ENCODE measurements around the gene SDF2L1. TPM values are rescaled to one million over a fixed set of nuclear protein-coding genes. Genes with fewer than 3 reads are reported as not detected.

The SDF2L1 gene
- total and polyA plus RNA-seq, 7 donors: 6.9 to 53.5 (median 13.0) TPM

- no peak for TF ChIP-seq CTCF (IDR thresholded peaks at IDR 0.05)
- intact Hi-C loops (cut with DNase I): no loop called here
- H3K9me3 ChIP-seq: no peaks in the 10 kb centered on the region
- no peaks in the 10 kb centered on the region for H3K4me1 ChIP-seq
- no peak overlapping the region for H3K27ac ChIP-seq
- ATAC-seq (no peak), DNase-seq (no peak)
- H3K36me3 ChIP-seq (ENCODE audit: insufficient read depth in 1 of 2, low read depth in 1 of 2): peaks cover 0 to 84% of the 10 kb centered on the region in 2 donors
- H3K27me3 ChIP-seq (ENCODE audit: insufficient read depth in 3 of 3, low read length in 2 of 3): no peaks in the 10 kb centered on the region
- whole genome bisulfite sequencing, 3 donors: 88 to 94% (median 93%) methylated on average over 11 of the region's 11 CpGs
- H3K4me3 ChIP-seq: no peak overlapping the region
These were observed 45.7 kb downstream of the SDF2L1 start for GRCh38 chr22:21687685-21688259.

- Histone ChIP-seq H3K9me3 (no peaks in the 10 kb centered on the region), H3K4me3 (no peak overlapping the region), H3K27ac (no peak overlapping the region), H3K4me1 (no peaks in the 10 kb centered on the region), H3K27me3 (ENCODE audit: insufficient read depth in 3 of 3, low read length in 2 of 3) (no peaks in the 10 kb centered on the region), H3K36me3 (ENCODE audit: insufficient read depth in 1 of 2, low read depth in 1 of 2) (peaks cover 0 to 84% of the 10 kb centered on the region in 2 donors)
- intact Hi-C loops (cut with DNase I): no loop called here
- 91 to 100% (median 91%) methylated on average over 6 of the region's 6 CpGs for WGBS, 3 donors
- TF ChIP-seq CTCF (IDR thresholded peaks at IDR 0.05): no peak
- ATAC-seq: no peak
- no peak for DNase-seq
These were observed 46.2 kb downstream of the SDF2L1 start for GRCh38 chr22:21688341-21688705.

GRCh38 chr22:21688706-21689381 is 46.7 kb downstream of the SDF2L1 start:
- H3K9me3 ChIP-seq: no peaks in the 10 kb centered on the region
- H3K4me3 ChIP-seq: no peak overlapping the region

GRCh38 chr22:21690401-21690801 is 48.3 kb downstream of the SDF2L1 start:
- intact Hi-C loops (cut with DNase I): no loop called here
- Histone ChIP-seq H3K4me3 (no peak overlapping the region), H3K27ac (peak overlapping the region; percentile 58), H3K4me1 (no peaks in the 10 kb centered on the region), H3K36me3 (ENCODE audit: insufficient read depth in 1 of 2, low read depth in 1 of 2) (peaks cover 0 to 86% of the 10 kb centered on the region in 2 donors), H3K9me3 (no peaks in the 10 kb centered on the region), H3K27me3 (ENCODE audit: insufficient read depth in 3 of 3, low read length in 2 of 3) (no peaks in the 10 kb centered on the region)
- DNase-seq (no peak), ATAC-seq (no peak)
- no peak for TF ChIP-seq CTCF (IDR thresholded peaks at IDR 0.05)
- 33 to 45% (median 39%) methylated on average over 5 of the region's 5 CpGs for WGBS, 3 donors

More at GRCh38 chr22:21688706-21689381, 46.7 kb downstream of the SDF2L1 start:
- WGBS, 3 donors: 92 to 93% (median 92%) methylated on average over 20 of the region's 20 CpGs
- TF ChIP-seq CTCF (IDR thresholded peaks at IDR 0.05): no peak
- H3K27ac ChIP-seq: no peak overlapping the region
- ATAC-seq: no peak
- DNase-seq: no peak
- no peaks in the 10 kb centered on the region for H3K27me3 ChIP-seq (ENCODE audit: insufficient read depth in 3 of 3, low read length in 2 of 3)
- H3K36me3 ChIP-seq (ENCODE audit: insufficient read depth in 1 of 2, low read depth in 1 of 2): peaks cover 0 to 84% of the 10 kb centered on the region in 2 donors
- intact Hi-C loops (cut with DNase I): no loop called here
- H3K4me1 ChIP-seq: no peaks in the 10 kb centered on the region
